K562 (cell line): ENCODE results near the gene RBX1. TPM values are rescaled to one million over a fixed set of nuclear protein-coding genes. Genes with fewer than 3 reads are reported as not detected.

Experiments
- ATF3 ChIP-seq, 2 experiments: fragments of 450-650 bp in 1 of 2; sonication (generic) in 1 of 2; formaldehyde crosslinking in 1 of 2; IDR thresholded peaks in 1 of 2; conservative IDR thresholded peaks in 1 of 2; 2 replicates each; pipeline versions ENCODE4 v1.6.1 to v1.8.1; 2016 to 2023; ENCODE audit warnings: mild to moderate bottlenecking in 2 of 2, moderate library complexity in 2 of 2, inconsistent platforms in 1 of 2, missing genetic modification reagents in 1 of 2
- BRD4 ChIP-seq: fragments of 200-600 bp; sonication (generic); IDR thresholded peaks from 2 replicates; pipeline ENCODE4 v1.6.1; 2017; ENCODE audit warnings: inconsistent platforms
- FOXA3 ChIP-seq, 2 experiments: fragments of 450-650 bp in 1 of 2; sonication (generic) in 1 of 2; formaldehyde crosslinking; IDR thresholded peaks in 1 of 2; conservative IDR thresholded peaks in 1 of 2; 2 replicates each; pipeline versions ENCODE4 v1.4.0 to v1.8.0; 2020 to 2022; ENCODE audit warnings: mild to moderate bottlenecking in 2 of 2, missing genetic modification reagents in 1 of 2
- MGA ChIP-seq: fragments of 450-650 bp; IDR thresholded peaks from 2 replicates; pipeline ENCODE4 v1.6.1; 2016; ENCODE audit warnings: mild to moderate bottlenecking, moderate library complexity
- NCOA6 ChIP-seq: fragments of 450-650 bp; IDR thresholded peaks from 2 replicates; pipeline ENCODE4 v1.6.1; 2017; ENCODE audit warnings: mild to moderate bottlenecking
- NKRF ChIP-seq: fragments of 450-650 bp; IDR thresholded peaks from 2 replicates; pipeline ENCODE4 v1.6.1; 2016; ENCODE audit warnings: borderline replicate concordance
- NRF1 ChIP-seq, 2 experiments: fragments of 450-650 bp; IDR thresholded peaks in 1 of 2; conservative IDR thresholded peaks in 1 of 2; 2 replicates each; pipeline ENCODE4 v1.6.1; 2014; ENCODE audit warnings: mild to moderate bottlenecking in 2 of 2
- PHF20 ChIP-seq: fragments of 450-650 bp; IDR thresholded peaks from 2 replicates; pipeline ENCODE4 v1.6.1; 2018; ENCODE audit not compliant: partially characterized antibody
- SPI1 ChIP-seq: IDR thresholded peaks from 2 replicates; pipeline ENCODE4 v1.6.1; 2011; ENCODE audit warnings: low read depth, low read length, control low read depth, borderline replicate concordance
- TRIM25 ChIP-seq: fragments of 450-650 bp; IDR thresholded peaks from 2 replicates; pipeline ENCODE4 v1.7.0; 2016; ENCODE audit warnings: borderline replicate concordance
- XRCC5 ChIP-seq: fragments of 200-400 bp; formaldehyde crosslinking; IDR thresholded peaks from 2 replicates; pipeline ENCODE4 v1.6.1; 2017; ENCODE audit warnings: low read depth, mild to moderate bottlenecking, low read length
- polyA plus RNA-seq, 8 experiments: library from polyadenylated mRNA; depleted of rRNA in 4 of 8; stranded (reverse) in 5 of 8; unstranded in 3 of 8; fragments of >200 nt; fragmentation: Nextera tagmentation in 2 of 8; fragmentation: Illumina TruSeq in 1 of 8; extraction: Ambion mirVana in 2 of 8; extraction: Trizol in 1 of 8; gene quantifications; 2 replicates each; pipeline versions ENCODE4 v1.2.1 to v1.2.3, GENCODE V29; 2011 to 2014; ENCODE audit warnings: inconsistent platforms in 1 of 8, missing spikeins in 1 of 8
- total RNA-seq, 7 experiments: library from RNA; depleted of rRNA in 6 of 7; stranded (reverse); fragments of >200 nt in 6 of 7; fragmentation: Illumina TruSeq in 2 of 7; extraction: Trizol in 2 of 7; gene quantifications; 2 replicates each; pipeline versions ENCODE4 v1.2.1 to v1.2.3, GENCODE V29; 2011 to 2021; ENCODE audit warnings: low replicate concordance in 1 of 7

Gene RBX1
- total and polyA plus RNA-seq, 9 of the 15 experiments (the other 6 are each of a cell fraction or from before 2014, with no cell fraction given): 44.0 to 259 (median 67.9) TPM

- peak; percentile 39; the same call in 1 of the 2 replicates for TF ChIP-seq ATF3 (IDR thresholded peaks at IDR 0.05)
- no peak for TF ChIP-seq ATF3 (CRISPR knock-in tag; conservative IDR thresholded peaks at IDR 0.05)
- TF ChIP-seq XRCC5: no peak
- peak; percentile 69 to 72 for TF ChIP-seq NRF1 (conservative IDR thresholded peaks at IDR 0.05 in 1 of 2, IDR thresholded peaks at IDR 0.05 in 1 of 2)
- TF ChIP-seq PHF20: no peak
- TF ChIP-seq MGA: no peak
- no peak for TF ChIP-seq TRIM25
- 0 out of 2 replicates have a peak, but pooled peaks have one; percentile 3 for TF ChIP-seq NKRF
- TF ChIP-seq SPI1: 0 out of 2 replicates have a peak, but pooled peaks have one; percentile 32
- no peak for TF ChIP-seq NCOA6
- TF ChIP-seq BRD4: no peak
- TF ChIP-seq FOXA3 (CRISPR knock-in tag; conservative IDR thresholded peaks at IDR 0.05 in 1 of 2, IDR thresholded peaks at IDR 0.05 in 1 of 2): no peak
Observed at GRCh38 chr22:40966726-40967085, 15.5 kb downstream of the RBX1 start (continued).
